ENCODE measurements around the gene ZBTB20. TPM values are rescaled to one million over a fixed set of nuclear protein-coding genes. Genes with fewer than 3 reads are reported as not detected.

The ZBTB20 gene
- total and polyA plus RNA-seq, 2 donors (not counting 1 experiment from before 2014, with no cell fraction given) = 4.0 to 123 TPM

GRCh38 chr3:114824014-114824413 is 323.1 kb downstream of the ZBTB20 start:
- CTCF ChIA-PET = interaction anchor here (1.7 kb wide), 1 partner anchor 9 kb away, joined by 4 read pairs; no protein-coding TSS in a partner anchor
- Mint-ChIP-seq H3K4me3 (no peak overlapping the region), H3K4me1 (no peaks in the 10 kb centered on the region), H3K27me3 (no peaks in the 10 kb centered on the region), H3K27ac (no peak overlapping the region), H3K9me3 (ENCODE audit: insufficient read depth) (no peaks in the 10 kb centered on the region)
- no peak overlapping the region for H3K9ac ChIP-seq (ENCODE audit: low read length)
- no peaks in the 10 kb centered on the region for H3K27me3 ChIP-seq (replicated peaks in 1 of 4; ENCODE audit: control extremely low read depth in 1 of 4, control insufficient read depth in 3 of 4, insufficient read depth in 4 of 4, low read length in 3 of 4)
- H3K27ac ChIP-seq (ENCODE audit: low read length in 2 of 2) = no peak overlapping the region
- H3K36me3 ChIP-seq (replicated peaks in 1 of 2; ENCODE audit: control extremely low read depth in 1 of 2, control insufficient read depth in 1 of 2, extremely low read depth in 1 of 2, insufficient read depth in 2 of 2, low read length in 1 of 2) = no peaks in the 10 kb centered on the region
- no peaks in the 10 kb centered on the region for H3K79me2 ChIP-seq (ENCODE audit: control insufficient read depth, insufficient read depth, low read length)
- ATAC-seq (ENCODE audit: low read depth) (no peak), DNase-seq (no peak)
- peaks cover 9% of the 10 kb centered on the region for H4K20me1 ChIP-seq (ENCODE audit: control insufficient read depth, insufficient read depth, low read length, poor library complexity, severe bottlenecking)
- H3K4me1 ChIP-seq (ENCODE audit: control insufficient read depth in 2 of 2, insufficient read depth in 2 of 2, low read length in 2 of 2) = no peaks in the 10 kb centered on the region
- no peak overlapping the region for H3K4me3 ChIP-seq (ENCODE audit: control extremely low read depth in 1 of 5, extremely low read depth in 1 of 5, insufficient read depth in 1 of 5, low read depth in 2 of 5, low read length in 4 of 5)
- POLR2A ChIA-PET = no interaction called here
- intact Hi-C loops (cut with micrococcal nuclease) = no loop called here
- no peak overlapping the region for H2AFZ ChIP-seq (ENCODE audit: insufficient read depth, low read depth, low read length, poor library complexity, severe bottlenecking)
- H3K9me3 ChIP-seq (ENCODE audit: control extremely low read depth in 1 of 3, control insufficient read depth in 2 of 3, insufficient read depth in 1 of 3, low read length in 2 of 3) = no peaks in the 10 kb centered on the region
- H3K4me2 ChIP-seq (replicated peaks; ENCODE audit: low read depth, low read length, poor library complexity, severe bottlenecking) = no peak overlapping the region
- no CpG with 5 or more reads among the region's 1 CpG for WGBS (ENCODE audit: insufficient coverage)
- no peak for TF ChIP-seq CTCF (IDR thresholded peaks at IDR 0.05)
- no peak for TF ChIP-seq EZH2 (IDR thresholded peaks at IDR 0.05; ENCODE audit: borderline replicate concordance, insufficient read depth, low read depth, low read length, poor library complexity, severe bottlenecking)

- POLR2A ChIA-PET = no interaction called here
Measured at GRCh38 chr3:114823061-114823460, 324.0 kb downstream of the ZBTB20 start.

More at GRCh38 chr3:114823061-114823460, 324.0 kb downstream of the ZBTB20 start:
- CTCF ChIA-PET = no interaction called here
- no peak overlapping the region for H3K27ac Mint-ChIP-seq
- ATAC-seq (ENCODE audit: low read depth) (no peak), DNase-seq (no peak)
- no peak overlapping the region for H3K4me2 ChIP-seq (replicated peaks; ENCODE audit: low read depth, low read length, poor library complexity, severe bottlenecking)
- no peak overlapping the region for H3K27ac ChIP-seq (ENCODE audit: low read length in 2 of 2)
- H4K20me1 ChIP-seq (ENCODE audit: control insufficient read depth, insufficient read depth, low read length, poor library complexity, severe bottlenecking) = peaks cover 9% of the 10 kb centered on the region
- H3K27me3 Mint-ChIP-seq = no peaks in the 10 kb centered on the region
- no peaks in the 10 kb centered on the region for H3K9me3 ChIP-seq (ENCODE audit: control extremely low read depth in 1 of 3, control insufficient read depth in 2 of 3, insufficient read depth in 1 of 3, low read length in 2 of 3)
- no peak overlapping the region for H2AFZ ChIP-seq (ENCODE audit: insufficient read depth, low read depth, low read length, poor library complexity, severe bottlenecking)
- H3K4me1 ChIP-seq (ENCODE audit: control insufficient read depth in 2 of 2, insufficient read depth in 2 of 2, low read length in 2 of 2) = no peaks in the 10 kb centered on the region
- H3K9ac ChIP-seq (ENCODE audit: low read length) = no peak overlapping the region
- no peaks in the 10 kb centered on the region for H3K27me3 ChIP-seq (replicated peaks in 1 of 4; ENCODE audit: control extremely low read depth in 1 of 4, control insufficient read depth in 3 of 4, insufficient read depth in 4 of 4, low read length in 3 of 4)
- no peaks in the 10 kb centered on the region for H3K9me3 Mint-ChIP-seq (ENCODE audit: insufficient read depth)
- TF ChIP-seq CTCF (IDR thresholded peaks at IDR 0.05) (no peak), EZH2 (IDR thresholded peaks at IDR 0.05; ENCODE audit: borderline replicate concordance, insufficient read depth, low read depth, low read length, poor library complexity, severe bottlenecking) (no peak)
- H3K79me2 ChIP-seq (ENCODE audit: control insufficient read depth, insufficient read depth, low read length) = no peaks in the 10 kb centered on the region
- intact Hi-C loops (cut with micrococcal nuclease) = no loop called here
- no peaks in the 10 kb centered on the region for H3K4me1 Mint-ChIP-seq
- H3K36me3 ChIP-seq (replicated peaks in 1 of 2; ENCODE audit: control extremely low read depth in 1 of 2, control insufficient read depth in 1 of 2, extremely low read depth in 1 of 2, insufficient read depth in 2 of 2, low read length in 1 of 2) = no peaks in the 10 kb centered on the region
- H3K4me3 Mint-ChIP-seq = no peak overlapping the region
- no peak overlapping the region for H3K4me3 ChIP-seq (ENCODE audit: control extremely low read depth in 1 of 5, extremely low read depth in 1 of 5, insufficient read depth in 1 of 5, low read depth in 2 of 5, low read length in 4 of 5)

All from B cell (primary cell).